Naive thymus-derived CD8-positive, alpha-beta T cell (primary cell): ENCODE data around the gene RAP1GAP2. TPM values are rescaled to one million over a fixed set of nuclear protein-coding genes. Genes with fewer than 3 reads are reported as not detected.

Source experiments
- ATAC-seq, 2 donors: fragments of 150-1000 bp; cut with Tn5 transposase in 1 of 2; sonication (Bioruptor Pico), chemical (Tn5 transposase) in 1 of 2; 1 replicate in 1 of 2; 2 replicates in 1 of 2; pipeline ENCODE4 v1.10.0; 2021; ENCODE audit warnings: mild to moderate bottlenecking in 2 of 2, moderate library complexity in 2 of 2
- POLR2A ChIA-PET: fragments of 350-600 bp; sonication (Branson Sonifier 250); formaldehyde crosslinking; loops from one replicate; lab custom pipeline; 2021; ENCODE audit warnings: antibody characterized with exemption; lab: Charles Lee
- DNase-seq, 10 donors: peaks; one replicate each; pipeline versions ENCODE4 v3.0.0 to v3.0.0-alpha.2; 2020 to 2022
- H3K27ac Mint-ChIP-seq, 10 donors: one replicate each; pipeline ENCODE4 v1.8.0; 2020 to 2022; ENCODE audit warnings: mild to moderate bottlenecking in 10 of 10, mixed read lengths in 10 of 10, moderate library complexity in 4 of 10, inconsistent platforms in 1 of 10
- H3K27me3 Mint-ChIP-seq, 5 donors: one replicate each; pipeline ENCODE4 v1.8.0; 2021 to 2022; ENCODE audit warnings: mixed read lengths in 5 of 5
- H3K36me3 Mint-ChIP-seq, 3 donors: one replicate each; pipeline ENCODE4 v1.8.0; 2020 to 2022; ENCODE audit warnings: mixed read lengths in 3 of 3, mild to moderate bottlenecking in 2 of 3, inconsistent platforms in 1 of 3
- H3K4me1 Mint-ChIP-seq, 4 donors: one replicate each; pipeline ENCODE4 v1.8.0; 2021 to 2022; ENCODE audit warnings: mixed read lengths in 4 of 4
- H3K4me3 Mint-ChIP-seq, 10 donors: one replicate each; pipeline ENCODE4 v1.8.0; 2020 to 2022; ENCODE audit warnings: mild to moderate bottlenecking in 10 of 10, mixed read lengths in 10 of 10, moderate library complexity in 6 of 10, inconsistent platforms in 1 of 10
- H3K9me3 Mint-ChIP-seq, 9 donors: one replicate each; pipeline ENCODE4 v1.8.0; 2020 to 2022; ENCODE audit warnings: mixed read lengths in 9 of 9, mild to moderate bottlenecking in 3 of 9, inconsistent platforms in 1 of 9, moderate library complexity in 1 of 9
- polyA plus RNA-seq, 3 donors: library from polyadenylated mRNA; unstranded; fragments of 300-500 nt; fragmentation: Illumina TruSeq; gene quantifications; one replicate each; pipeline ENCODE4 v1.2.3, GENCODE V29; 2021
- total RNA-seq, 8 experiments: library from RNA in 2 of 8; stranded (reverse) in 2 of 8; gene quantifications; one replicate each; pipeline ENCODE4 v1.2.3 and lab custom pipeline; 2021 to 2026

The RAP1GAP2 gene
- total and polyA plus RNA-seq, 5 experiments from 2014 or later: 0.44 to 1.6 (median 1.3) TPM

DNA sequence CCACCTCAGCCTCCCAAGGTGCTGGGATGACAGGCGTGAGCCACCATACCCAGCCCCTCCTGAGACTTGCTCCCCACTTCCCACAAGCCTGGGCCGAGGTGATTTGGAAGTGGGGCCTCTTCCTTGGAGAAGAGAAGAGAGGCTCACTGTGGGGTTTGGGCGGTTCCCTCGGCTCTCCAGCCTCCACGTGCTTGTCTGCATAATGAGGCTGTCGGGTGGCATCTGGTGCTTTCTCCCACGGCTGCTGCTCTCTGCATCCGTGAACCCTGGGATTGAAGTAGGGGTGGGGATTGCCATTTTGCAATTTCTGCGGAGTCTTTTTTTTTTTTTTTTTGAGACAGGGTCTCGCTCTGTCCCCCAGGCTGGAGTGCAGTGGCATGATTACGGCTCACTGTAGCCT lies 101.4 kb downstream of the RAP1GAP2 start:
- DNase-seq (no peak), ATAC-seq (no peak)
- Mint-ChIP-seq H3K27me3 (no peaks in the 10 kb centered on the region), H3K27ac (no peak overlapping the region), H3K4me3 (no peak overlapping the region), H3K9me3 (no peaks in the 10 kb centered on the region), H3K4me1 (peaks cover 0 to 7% (median 4%) of the 10 kb centered on the region in 4 donors), H3K36me3 (peaks cover 0 to 8% (median 7%) of the 10 kb centered on the region in 3 donors)
- POLR2A ChIA-PET: no interaction called here

DNA sequence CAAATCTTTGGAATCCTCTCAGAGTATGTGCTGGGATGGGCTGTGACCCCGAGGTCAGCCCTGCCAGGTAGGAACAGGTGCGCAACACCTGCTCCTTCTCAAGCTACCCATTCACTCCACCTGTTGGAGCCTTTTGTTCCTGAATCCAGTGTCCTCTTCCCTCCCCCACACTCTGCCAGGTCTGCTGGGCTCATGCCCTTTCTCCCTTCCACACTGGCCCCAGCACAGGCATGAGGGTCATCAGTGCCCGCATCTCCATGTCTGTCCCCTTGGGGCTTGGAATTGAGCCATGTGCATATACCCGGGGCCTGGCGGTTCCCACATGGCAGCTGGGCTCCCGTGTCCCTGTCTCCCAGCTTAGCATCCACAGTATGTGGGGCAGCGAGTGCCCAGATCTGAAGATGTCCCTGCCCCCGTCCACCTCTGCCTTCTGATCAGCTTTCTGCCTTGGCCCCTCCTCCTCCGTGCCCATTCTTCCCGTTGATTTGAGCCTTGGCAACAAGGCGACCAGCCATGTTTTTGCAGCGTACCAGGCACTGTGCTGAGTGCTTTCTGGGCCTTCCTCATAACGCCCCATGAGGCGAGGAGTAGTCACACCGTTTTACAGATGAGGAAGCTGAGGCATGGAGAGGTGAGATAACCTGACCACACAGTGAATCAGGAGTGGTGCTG lies 102.2 kb downstream of the RAP1GAP2 start:
- POLR2A ChIA-PET: no interaction called here
- DNase-seq: no peak
- Mint-ChIP-seq H3K27me3 (no peaks in the 10 kb centered on the region), H3K4me3 (no peak overlapping the region), H3K9me3 (no peaks in the 10 kb centered on the region), H3K4me1 (peaks cover 0 to 7% (median 5%) of the 10 kb centered on the region in 4 donors), H3K27ac (peak overlapping the region in 2 of 10 donors; percentile 43 to 71), H3K36me3 (peaks cover 0 to 7% (median 5%) of the 10 kb centered on the region in 3 donors)
- ATAC-seq: no peak

DNA sequence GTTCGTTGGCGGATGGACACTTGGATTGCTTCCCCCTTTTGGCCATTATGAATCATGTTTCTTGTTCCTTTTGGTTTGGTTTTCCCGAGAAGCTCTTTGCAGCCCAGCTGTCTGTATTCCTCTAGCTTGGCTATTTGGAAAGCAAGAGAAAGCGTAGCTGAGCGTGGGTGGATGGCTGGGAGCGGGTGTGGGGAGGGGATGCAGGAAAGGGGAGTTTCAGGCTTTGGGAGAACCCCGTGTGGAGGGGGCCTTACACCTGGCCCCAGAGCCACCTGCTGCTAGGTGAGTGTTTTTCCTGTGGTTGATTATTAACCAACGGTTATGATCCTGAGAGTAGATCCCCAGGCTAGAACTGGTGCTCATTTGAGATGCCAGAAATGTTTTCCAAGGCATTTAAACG lies 103.7 kb downstream of the RAP1GAP2 start:
- no peak for ATAC-seq
- peaks cover 0 to 7% (median 3%) of the 10 kb centered on the region in 3 donors for H3K36me3 Mint-ChIP-seq
- H3K27ac Mint-ChIP-seq: no peak overlapping the region

DNA sequence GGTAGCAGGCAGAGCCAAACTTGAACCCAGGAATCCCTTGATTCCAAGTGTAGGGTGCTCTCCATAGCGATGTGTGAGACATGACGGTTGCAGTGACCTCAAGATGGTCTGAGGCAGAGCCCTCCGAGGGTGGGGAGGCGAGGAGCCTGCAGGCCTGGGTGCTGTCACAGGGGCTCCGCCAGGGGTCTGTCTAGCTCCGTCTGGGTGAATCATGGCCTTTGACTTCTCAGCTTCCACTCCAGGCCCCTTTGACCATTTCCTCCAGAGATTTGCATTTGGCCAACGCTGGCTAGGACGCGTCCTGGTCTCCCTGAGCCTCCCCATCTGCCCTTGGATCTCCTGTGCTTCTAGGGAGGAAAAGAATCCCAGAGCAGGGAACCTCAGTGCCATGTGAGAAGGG lies 104.6 kb downstream of the RAP1GAP2 start:
- H3K4me3 Mint-ChIP-seq: no peak overlapping the region
- peaks cover 0 to 8% (median 7%) of the 10 kb centered on the region in 4 donors for H3K4me1 Mint-ChIP-seq
- ATAC-seq: no peak
- no peak overlapping the region for H3K27ac Mint-ChIP-seq
- POLR2A ChIA-PET: no interaction called here
- no peaks in the 10 kb centered on the region for H3K9me3 Mint-ChIP-seq
- no peak for DNase-seq
- H3K36me3 Mint-ChIP-seq: peaks cover 0 to 6% (median 3%) of the 10 kb centered on the region in 3 donors
- H3K27me3 Mint-ChIP-seq: no peaks in the 10 kb centered on the region

More for the DNA sequence above, 103.7 kb downstream of the RAP1GAP2 start:
- H3K4me3 Mint-ChIP-seq: no peak overlapping the region
- no peaks in the 10 kb centered on the region for H3K9me3 Mint-ChIP-seq
- peaks cover 0 to 7% (median 4%) of the 10 kb centered on the region in 4 donors for H3K4me1 Mint-ChIP-seq
- POLR2A ChIA-PET: no interaction called here
- no peak for DNase-seq
- H3K27me3 Mint-ChIP-seq: no peaks in the 10 kb centered on the region

DNA sequence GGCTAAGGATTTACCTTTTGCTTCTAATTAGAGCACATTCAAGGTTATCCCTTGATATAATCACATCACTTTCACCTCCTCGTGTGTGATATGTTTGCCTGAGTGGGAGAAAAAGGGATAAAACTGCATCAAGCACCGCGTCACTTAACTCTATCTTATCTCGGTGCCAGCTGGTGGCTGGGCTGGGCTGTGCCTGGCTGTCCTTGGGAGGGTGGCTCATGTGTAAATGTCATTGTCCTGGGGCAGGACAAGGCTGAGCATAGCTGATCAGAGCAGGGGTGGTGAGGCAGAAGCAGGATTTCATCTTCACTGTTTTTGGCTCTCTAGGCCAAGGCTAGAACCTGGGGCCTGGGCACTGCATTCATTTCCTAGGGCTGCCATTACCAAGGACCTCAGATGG lies 105.3 kb downstream of the RAP1GAP2 start:
- H3K27ac Mint-ChIP-seq: no peak overlapping the region
- DNase-seq (no peak), ATAC-seq (no peak)
- no peaks in the 10 kb centered on the region for H3K27me3 Mint-ChIP-seq
- H3K36me3 Mint-ChIP-seq: peaks cover 0 to 5% (median under 1%) of the 10 kb centered on the region in 3 donors
- H3K4me3 Mint-ChIP-seq: no peak overlapping the region
- POLR2A ChIA-PET: no interaction called here
- H3K4me1 Mint-ChIP-seq: peaks cover 0 to 10% (median 5%) of the 10 kb centered on the region in 4 donors
- no peaks in the 10 kb centered on the region for H3K9me3 Mint-ChIP-seq

DNA sequence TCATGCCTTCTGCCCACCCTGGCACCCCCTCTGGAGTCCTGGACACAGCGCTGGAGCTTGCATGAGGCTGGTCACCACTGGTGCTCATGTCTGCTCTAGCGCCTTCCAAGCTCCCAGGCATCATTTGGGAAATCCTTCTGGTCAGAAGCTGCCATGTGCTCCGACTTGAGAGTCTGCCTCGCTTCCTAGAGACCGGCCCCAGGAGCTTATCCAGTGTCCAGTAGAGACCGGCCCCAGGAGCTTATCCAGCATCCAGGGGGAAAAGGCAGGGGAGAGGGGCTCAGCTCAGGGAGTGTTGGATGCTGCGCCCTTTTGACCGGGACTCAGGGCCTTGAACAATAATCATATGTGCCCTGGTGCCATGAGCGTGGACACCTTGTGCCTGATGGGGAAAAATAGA lies 106.3 kb downstream of the RAP1GAP2 start:
- Mint-ChIP-seq H3K27ac (no peak overlapping the region), H3K4me1 (peaks cover 0 to 10% (median 5%) of the 10 kb centered on the region in 4 donors), H3K9me3 (no peaks in the 10 kb centered on the region), H3K36me3 (peaks cover 3 to 13% (median 4%) of the 10 kb centered on the region in 3 donors), H3K27me3 (no peaks in the 10 kb centered on the region), H3K4me3 (no peak overlapping the region)
- no peak for DNase-seq
- POLR2A ChIA-PET: no interaction called here
- ATAC-seq: no peak

DNA sequence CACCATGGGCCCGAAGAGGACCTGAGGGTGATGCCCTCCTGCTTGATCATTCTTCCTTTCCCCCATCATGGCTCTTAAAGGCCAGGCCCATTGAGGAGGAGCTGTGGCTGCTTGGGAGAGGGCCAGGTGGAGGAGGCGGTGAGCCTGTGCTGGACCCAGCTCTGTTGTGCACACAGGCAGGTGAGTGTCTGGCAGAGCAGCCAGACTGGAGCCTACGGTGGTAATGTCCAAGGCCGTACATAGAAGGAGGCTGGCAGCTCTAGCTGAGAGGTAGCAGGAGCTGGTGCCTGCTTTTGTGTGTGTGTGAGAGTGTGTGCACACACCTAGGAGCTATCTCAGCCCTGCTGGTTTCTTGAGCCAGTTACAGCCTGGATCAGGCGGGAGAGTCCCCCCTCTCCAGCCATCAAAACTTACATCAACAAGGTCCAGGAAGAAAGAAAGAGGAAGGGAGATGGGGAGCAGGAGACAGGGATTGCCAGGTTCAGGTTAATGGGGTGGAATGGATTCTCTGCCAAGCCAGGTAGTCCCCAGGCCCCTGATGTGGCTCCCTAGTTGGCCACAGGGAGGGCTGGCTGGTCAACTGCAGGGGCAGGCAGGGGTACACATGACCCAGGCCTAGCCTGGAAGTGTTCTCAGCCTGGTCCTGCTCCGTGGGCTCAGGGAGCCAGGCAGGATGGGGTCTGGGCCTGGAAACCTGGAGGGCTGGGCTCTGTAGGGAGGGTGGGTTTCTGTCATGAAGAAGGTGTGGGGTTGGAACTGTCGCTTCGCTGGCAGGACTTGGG lies 107.1 kb downstream of the RAP1GAP2 start:
- POLR2A ChIA-PET: no interaction called here
- Mint-ChIP-seq H3K27ac (peak overlapping the region in 1 of 10 donors; percentile 52), H3K9me3 (no peaks in the 10 kb centered on the region), H3K36me3 (peaks cover 4 to 18% (median 8%) of the 10 kb centered on the region in 3 donors), H3K27me3 (peaks cover 0 to 2% (median 0%) of the 10 kb centered on the region in 5 donors), H3K4me1 (peaks cover 0 to 14% (median 7%) of the 10 kb centered on the region in 4 donors), H3K4me3 (no peak overlapping the region)
- DNase-seq (no peak), ATAC-seq (no peak)

DNA sequence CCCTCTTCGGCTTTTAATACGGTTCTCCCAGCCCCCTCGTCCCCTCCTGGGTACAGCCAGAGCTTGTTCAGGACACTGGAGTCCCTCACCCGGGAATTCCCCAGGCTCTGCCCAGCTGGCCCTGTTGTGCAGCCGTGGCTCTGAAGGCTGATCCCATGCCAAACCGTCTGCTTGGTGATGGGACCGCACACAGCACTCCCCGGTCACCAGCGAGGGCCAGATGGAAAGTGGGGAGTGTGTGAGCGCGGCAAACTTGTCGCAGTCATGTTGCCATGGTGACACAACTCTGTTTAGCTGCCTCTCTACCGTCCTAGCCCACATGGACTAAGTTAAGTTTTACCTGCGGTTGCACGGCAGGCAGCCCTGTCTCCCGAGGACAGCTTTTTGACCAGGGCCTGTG lies 107.9 kb downstream of the RAP1GAP2 start:
- Mint-ChIP-seq H3K9me3 (peaks cover 0 to 2% (median 0%) of the 10 kb centered on the region in 9 donors), H3K27ac (no peak overlapping the region), H3K4me3 (no peak overlapping the region), H3K36me3 (peaks cover 4 to 18% (median 9%) of the 10 kb centered on the region in 3 donors), H3K27me3 (peaks cover 0 to 2% (median 0%) of the 10 kb centered on the region in 5 donors), H3K4me1 (peaks cover 0 to 18% (median 7%) of the 10 kb centered on the region in 4 donors)
- DNase-seq: no peak
- ATAC-seq: no peak
- POLR2A ChIA-PET: no interaction called here

DNA sequence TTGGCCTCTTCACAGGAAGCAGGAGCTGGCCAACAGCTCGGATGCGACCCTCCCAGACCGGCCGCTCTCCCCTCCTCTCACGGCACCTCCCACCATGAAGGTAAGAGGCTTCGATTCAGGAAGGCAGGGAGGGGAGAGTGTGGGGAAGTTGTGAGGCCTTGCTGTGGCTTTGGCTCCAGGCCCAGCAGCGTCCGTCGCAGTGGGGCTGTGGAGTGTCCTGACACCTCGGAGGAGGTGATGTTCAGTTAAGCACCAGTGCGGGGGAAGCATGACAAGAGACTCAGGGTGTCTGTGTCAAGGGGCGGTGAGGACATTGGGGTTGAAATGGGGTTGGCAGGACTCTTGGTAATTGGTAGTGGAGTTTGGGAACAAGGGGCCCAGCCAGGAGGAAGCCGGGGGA lies 109.0 kb downstream of the RAP1GAP2 start:
- Mint-ChIP-seq H3K36me3 (peaks cover 4 to 18% (median 9%) of the 10 kb centered on the region in 3 donors), H3K4me3 (peak overlapping the region in 1 of 10 donors; percentile 18), H3K4me1 (peaks cover 6 to 26% (median 8%) of the 10 kb centered on the region in 4 donors), H3K9me3 (peaks cover 0 to 2% (median 0%) of the 10 kb centered on the region in 9 donors), H3K27ac (peak overlapping the region in 2 of 10 donors; percentile 65 to 69), H3K27me3 (peaks cover 0 to 2% (median 0%) of the 10 kb centered on the region in 5 donors)
- POLR2A ChIA-PET: no interaction called here
- DNase-seq: no peak
- no peak for ATAC-seq

DNA sequence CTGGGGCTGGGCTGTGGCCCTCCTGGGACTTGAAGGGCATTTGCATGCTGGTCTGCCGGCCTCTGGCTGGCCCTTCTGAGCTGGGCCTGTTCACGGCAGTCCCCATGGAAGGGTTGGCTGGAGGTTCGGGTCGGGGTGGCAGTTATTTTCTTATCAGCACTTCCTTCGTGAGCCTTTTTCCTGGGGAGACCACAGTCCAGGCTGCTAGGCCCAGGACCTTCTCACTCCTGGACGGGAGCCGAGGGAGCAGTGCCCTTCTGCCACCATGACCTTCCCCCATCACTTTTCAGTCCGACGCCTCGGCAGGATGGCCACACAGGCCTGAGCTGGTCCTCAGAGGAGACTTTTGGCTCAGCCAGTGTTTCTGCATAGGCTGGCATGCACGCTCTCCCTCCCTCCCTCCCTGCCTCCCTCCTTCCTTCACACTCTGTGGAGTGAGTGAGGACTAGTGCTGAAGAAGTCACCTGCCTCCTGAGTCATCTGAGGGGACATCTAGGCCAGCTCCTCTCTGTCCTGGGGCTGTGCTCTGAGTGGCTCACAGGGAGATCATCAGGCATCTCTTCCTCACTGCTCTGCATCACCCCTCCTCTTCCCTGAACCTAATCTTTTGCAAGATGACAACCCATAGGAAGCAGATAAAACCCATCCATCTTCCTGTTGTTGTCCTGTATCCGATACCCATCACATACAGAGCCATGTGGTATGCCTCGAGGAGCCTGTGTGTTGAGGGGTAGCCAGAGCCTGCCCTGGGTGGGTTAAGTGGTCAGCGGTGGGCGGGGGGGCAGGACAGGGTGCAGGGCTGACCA lies 109.7 kb downstream of the RAP1GAP2 start:
- POLR2A ChIA-PET: no interaction called here

DNA sequence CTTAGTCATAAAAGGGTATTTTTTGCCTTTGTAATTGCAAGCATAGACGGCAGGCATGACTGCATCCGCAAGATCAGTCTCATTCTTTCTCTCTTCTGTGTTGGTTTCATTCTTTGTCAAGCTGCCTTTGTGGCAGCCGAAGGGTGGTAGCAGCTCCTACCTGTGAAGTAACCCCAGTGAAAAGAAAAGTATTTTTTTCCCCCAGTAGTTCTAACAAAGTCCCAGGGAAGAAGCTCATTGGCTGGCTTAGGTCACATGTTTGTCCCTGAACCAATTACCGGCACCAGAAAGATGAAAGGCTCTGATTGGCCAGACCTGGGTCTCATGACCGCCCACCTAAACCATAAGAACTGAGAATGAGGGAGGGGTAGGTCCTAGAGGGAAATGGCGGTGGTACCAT lies 110.7 kb downstream of the RAP1GAP2 start:
- peaks cover 0 to 2% (median 0%) of the 10 kb centered on the region in 9 donors for H3K9me3 Mint-ChIP-seq
- H3K4me3 Mint-ChIP-seq: no peak overlapping the region
- peaks cover 4 to 16% (median 9%) of the 10 kb centered on the region in 3 donors for H3K36me3 Mint-ChIP-seq
- DNase-seq: no peak
- POLR2A ChIA-PET: no interaction called here
- H3K27me3 Mint-ChIP-seq: peaks cover 0 to 2% (median 0%) of the 10 kb centered on the region in 5 donors
- no peak overlapping the region for H3K27ac Mint-ChIP-seq
- no peak for ATAC-seq
- peaks cover 6 to 26% (median 7%) of the 10 kb centered on the region in 4 donors for H3K4me1 Mint-ChIP-seq

More for the DNA sequence above, 109.7 kb downstream of the RAP1GAP2 start:
- Mint-ChIP-seq H3K27me3 (peaks cover 0 to 2% (median 0%) of the 10 kb centered on the region in 5 donors), H3K36me3 (peaks cover 4 to 18% (median 9%) of the 10 kb centered on the region in 3 donors), H3K27ac (no peak overlapping the region), H3K4me3 (no peak overlapping the region), H3K9me3 (peaks cover 0 to 2% (median 0%) of the 10 kb centered on the region in 9 donors), H3K4me1 (peaks cover 7 to 26% (median 8%) of the 10 kb centered on the region in 4 donors)
- no peak for ATAC-seq
- peak in 1 of 10 donors; percentile 15 for DNase-seq
